K562 (cell line): Measurements from ENCODE around the gene CASTOR1. TPM values are rescaled to one million over a fixed set of nuclear protein-coding genes. Genes with fewer than 3 reads are reported as not detected.

Experiments
- CBX1 ChIP-seq: sonication (generic); IDR thresholded peaks from 2 replicates; pipeline ENCODE4 v1.6.1; 2016; ENCODE audit warnings: antibody characterized with exemption, low read depth, mild to moderate bottlenecking
- KLF16 ChIP-seq: IDR thresholded peaks from 2 replicates; pipeline ENCODE4 v1.6.1; 2016; ENCODE audit warnings: antibody characterized with exemption
- NFIX ChIP-seq: fragments of 250-450 bp; sonication (Bioruptor Pico); IDR thresholded peaks from 2 replicates; pipeline ENCODE4 v1.4.0; 2020; ENCODE audit warnings: low read depth, mild to moderate bottlenecking, moderate library complexity
- POLR2AphosphoS5 ChIP-seq: IDR thresholded peaks from 2 replicates; pipeline ENCODE4 v1.6.1; 2011; ENCODE audit warnings: mild to moderate bottlenecking, low read depth, low read length, moderate library complexity; ENCODE audit not compliant: control insufficient read depth, insufficient read depth
- REST ChIP-seq, 2 experiments: fragments of 450-650 bp; formaldehyde crosslinking in 1 of 2; IDR thresholded peaks; 2 replicates each; pipeline versions ENCODE4 v1.4.0 to v1.6.1; 2014 to 2020; ENCODE audit warnings: mild to moderate bottlenecking in 2 of 2, borderline replicate concordance in 1 of 2, low read depth in 1 of 2
- SLC30A9 ChIP-seq: fragments of 250-450 bp; sonication (Bioruptor Pico); IDR thresholded peaks from 2 replicates; pipeline ENCODE4 v1.8.0; 2022; ENCODE audit warnings: mild to moderate bottlenecking, moderate library complexity
- TBP ChIP-seq: optimal IDR thresholded peaks from 2 replicates; pipeline ENCODE3; 2011; ENCODE audit warnings: low read depth, low read length, improper control_type of control experiment
- TSHZ1 ChIP-seq: fragments of 250-450 bp; sonication (Bioruptor Pico); IDR thresholded peaks from 2 replicates; pipeline ENCODE4 v1.4.0; 2020; ENCODE audit warnings: mild to moderate bottlenecking, moderate library complexity
- polyA plus RNA-seq, 8 experiments: library from polyadenylated mRNA; depleted of rRNA in 4 of 8; stranded (reverse) in 5 of 8; unstranded in 3 of 8; fragments of >200 nt; fragmentation: Nextera tagmentation in 2 of 8; fragmentation: Illumina TruSeq in 1 of 8; extraction: Ambion mirVana in 2 of 8; extraction: Trizol in 1 of 8; gene quantifications; 2 replicates each; pipeline versions ENCODE4 v1.2.1 to v1.2.3, GENCODE V29; 2011 to 2014; ENCODE audit warnings: inconsistent platforms in 1 of 8, missing spikeins in 1 of 8
- total RNA-seq, 7 experiments: library from RNA; depleted of rRNA in 6 of 7; stranded (reverse); fragments of >200 nt in 6 of 7; fragmentation: Illumina TruSeq in 2 of 7; extraction: Trizol in 2 of 7; gene quantifications; 2 replicates each; pipeline versions ENCODE4 v1.2.1 to v1.2.3, GENCODE V29; 2011 to 2021; ENCODE audit warnings: low replicate concordance in 1 of 7
- TF ChIP-seq, protein P1 (sequence below), 2 experiments: fragments of 450-650 bp; conservative IDR thresholded peaks; 2 replicates each; pipeline ENCODE4 v1.6.1; 2017; ENCODE audit warnings: mild to moderate bottlenecking in 2 of 2, moderate library complexity in 2 of 2
- TF ChIP-seq, protein P2 (sequence below): sonication (generic); formaldehyde crosslinking; IDR thresholded peaks from 2 replicates; pipeline ENCODE4 v1.9.0; 2022; ENCODE audit warnings: mild to moderate bottlenecking, missing genetic modification reagents

Gene CASTOR1
- total and polyA plus RNA-seq, 9 of the 15 experiments (the other 6 are each of a cell fraction or from before 2014, with no cell fraction given): 0.35 to 2.6 (median 1.1) TPM

DNA sequence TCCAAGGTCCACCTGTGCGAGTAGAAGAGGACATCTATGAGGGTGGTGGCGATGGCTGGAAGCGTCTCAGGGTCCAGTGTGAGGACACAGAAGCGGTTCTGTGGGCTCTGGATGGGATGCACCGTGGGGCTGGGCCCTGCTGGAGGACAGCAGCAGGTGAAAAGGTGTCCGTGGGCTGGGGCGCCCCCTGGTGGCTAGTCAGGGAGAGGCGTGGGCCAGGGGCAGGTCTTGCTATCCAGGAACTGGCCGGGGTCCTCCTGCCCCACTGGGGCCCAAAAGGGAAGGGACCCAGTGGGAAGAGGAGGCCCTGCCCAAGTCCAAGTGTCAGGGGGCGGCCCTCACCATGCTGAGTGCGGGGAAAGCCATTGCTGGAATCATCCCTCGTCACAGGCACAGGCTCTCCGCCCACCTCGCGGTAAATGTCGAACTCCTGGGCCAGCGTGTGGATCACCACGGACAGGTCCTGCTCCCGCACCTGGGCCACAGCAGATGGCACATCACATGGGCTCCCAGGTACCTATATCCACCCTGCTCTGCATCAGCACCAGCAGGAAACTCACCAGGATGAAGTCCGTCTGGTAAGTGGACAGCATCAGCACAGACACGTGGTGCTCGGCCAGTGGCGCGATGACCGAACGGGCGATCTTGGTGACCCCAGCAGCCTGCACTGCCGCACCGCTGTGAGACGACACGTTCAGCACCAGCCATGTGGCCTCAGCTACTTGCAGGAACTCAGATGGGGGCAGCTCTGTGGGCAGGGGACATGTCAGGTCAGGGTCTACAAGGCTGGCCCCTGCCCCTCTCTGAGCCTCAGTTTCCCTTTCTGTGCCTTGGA, 2.3 kb downstream of the CASTOR1 start (continued):
- TF ChIP-seq TSHZ1 (CRISPR knock-in tag): no peak
- no peak for TF ChIP-seq KLF16
- peak; percentile 67 for TF ChIP-seq REST (IDR thresholded peaks at IDR 0.05; ENCODE audit: borderline replicate concordance)
- no peak for TF ChIP-seq REST (CRISPR knock-in tag; IDR thresholded peaks at IDR 0.05; ENCODE audit: low read depth)
- no peak for TF ChIP-seq POLR2AphosphoS5
- no peak for TF ChIP-seq NFIX (CRISPR knock-in tag)
- no peak for TF ChIP-seq CBX1
- TF ChIP-seq TBP: peak; percentile 5
- TF ChIP-seq SLC30A9 (CRISPR knock-in tag): no peak
- TF ChIP-seq, protein P1, sequence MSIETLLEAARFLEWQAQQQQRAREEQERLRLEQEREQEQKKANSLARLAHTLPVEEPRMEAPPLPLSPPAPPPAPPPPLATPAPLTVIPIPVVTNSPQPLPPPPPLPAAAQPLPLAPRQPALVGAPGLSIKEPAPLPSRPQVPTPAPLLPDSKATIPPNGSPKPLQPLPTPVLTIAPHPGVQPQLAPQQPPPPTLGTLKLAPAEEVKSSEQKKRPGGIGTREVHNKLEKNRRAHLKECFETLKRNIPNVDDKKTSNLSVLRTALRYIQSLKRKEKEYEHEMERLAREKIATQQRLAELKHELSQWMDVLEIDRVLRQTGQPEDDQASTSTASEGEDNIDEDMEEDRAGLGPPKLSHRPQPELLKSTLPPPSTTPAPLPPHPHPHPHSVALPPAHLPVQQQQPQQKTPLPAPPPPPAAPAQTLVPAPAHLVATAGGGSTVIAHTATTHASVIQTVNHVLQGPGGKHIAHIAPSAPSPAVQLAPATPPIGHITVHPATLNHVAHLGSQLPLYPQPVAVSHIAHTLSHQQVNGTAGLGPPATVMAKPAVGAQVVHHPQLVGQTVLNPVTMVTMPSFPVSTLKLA (conservative IDR thresholded peaks at IDR 0.05): peak; percentile 48 to 66; a peak in 1 of 4 replicates
- TF ChIP-seq, protein P2, sequence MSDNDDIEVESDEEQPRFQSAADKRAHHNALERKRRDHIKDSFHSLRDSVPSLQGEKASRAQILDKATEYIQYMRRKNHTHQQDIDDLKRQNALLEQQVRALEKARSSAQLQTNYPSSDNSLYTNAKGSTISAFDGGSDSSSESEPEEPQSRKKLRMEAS (CRISPR knock-in tag): peak; percentile 77
